ENCODE results near the gene NOXO1. TPM values are rescaled to one million over a fixed set of nuclear protein-coding genes. Genes with fewer than 3 reads are reported as not detected.

The NOXO1 gene
- total RNA-seq, 1 donor from 2014 or later = 0.63 TPM

DNA sequence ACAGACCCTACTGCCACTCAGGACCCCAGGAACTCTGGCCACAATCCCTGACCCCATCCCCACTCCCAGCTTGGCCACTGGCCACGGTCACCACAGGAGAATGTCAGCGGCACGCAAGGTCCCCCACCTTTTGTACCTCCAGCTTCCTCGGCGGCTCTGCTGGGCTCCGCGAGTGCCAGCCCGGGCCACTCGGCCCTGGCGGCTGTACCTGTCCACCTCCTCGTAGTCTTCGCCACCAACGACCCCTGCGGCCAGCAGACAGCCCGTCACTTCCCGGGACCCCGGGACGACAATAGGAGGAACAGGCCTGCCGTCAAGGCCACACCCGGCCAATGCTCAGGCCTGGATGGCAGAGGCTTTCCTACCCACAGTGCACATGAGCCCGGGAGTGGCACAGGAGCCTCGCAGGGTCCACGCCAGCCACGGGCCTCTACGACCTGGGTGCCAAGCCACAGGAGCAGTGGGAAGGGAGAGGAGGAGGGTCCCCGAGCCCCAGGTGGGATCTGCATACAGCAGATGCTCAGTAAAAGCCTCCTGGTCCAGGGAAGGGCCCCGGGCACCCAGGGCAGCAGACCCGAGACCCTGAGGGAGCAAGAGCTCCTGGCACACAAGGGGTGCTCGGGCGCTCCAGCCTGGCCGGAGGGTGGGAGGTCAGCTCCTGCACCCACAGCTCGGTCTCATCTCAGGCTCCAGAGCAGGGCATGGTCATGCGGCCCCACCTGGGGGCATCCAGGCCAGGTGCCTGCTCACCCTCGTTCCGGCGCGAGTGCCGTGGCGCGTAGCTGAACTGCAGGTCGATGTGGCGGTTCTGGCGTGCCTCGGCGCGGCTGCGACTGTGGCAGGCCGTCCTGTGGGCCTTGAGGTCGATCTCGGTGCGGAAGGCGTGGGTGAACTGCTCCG is 20.4 kb upstream of the NOXO1 start:
- Mint-ChIP-seq H3K4me1 (ENCODE audit: unreplicated experiment) (no peaks in the 10 kb centered on the region), H3K36me3 (peaks cover 3% of the 10 kb centered on the region), H3K9me3 (no peaks in the 10 kb centered on the region), H3K27me3 (no peaks in the 10 kb centered on the region), H3K27ac (no peak overlapping the region), H3K4me3 (no peak overlapping the region)
- no peak for DNase-seq (ENCODE audit: extremely low spot score, unreplicated experiment)
- TF ChIP-seq, protein P1, sequence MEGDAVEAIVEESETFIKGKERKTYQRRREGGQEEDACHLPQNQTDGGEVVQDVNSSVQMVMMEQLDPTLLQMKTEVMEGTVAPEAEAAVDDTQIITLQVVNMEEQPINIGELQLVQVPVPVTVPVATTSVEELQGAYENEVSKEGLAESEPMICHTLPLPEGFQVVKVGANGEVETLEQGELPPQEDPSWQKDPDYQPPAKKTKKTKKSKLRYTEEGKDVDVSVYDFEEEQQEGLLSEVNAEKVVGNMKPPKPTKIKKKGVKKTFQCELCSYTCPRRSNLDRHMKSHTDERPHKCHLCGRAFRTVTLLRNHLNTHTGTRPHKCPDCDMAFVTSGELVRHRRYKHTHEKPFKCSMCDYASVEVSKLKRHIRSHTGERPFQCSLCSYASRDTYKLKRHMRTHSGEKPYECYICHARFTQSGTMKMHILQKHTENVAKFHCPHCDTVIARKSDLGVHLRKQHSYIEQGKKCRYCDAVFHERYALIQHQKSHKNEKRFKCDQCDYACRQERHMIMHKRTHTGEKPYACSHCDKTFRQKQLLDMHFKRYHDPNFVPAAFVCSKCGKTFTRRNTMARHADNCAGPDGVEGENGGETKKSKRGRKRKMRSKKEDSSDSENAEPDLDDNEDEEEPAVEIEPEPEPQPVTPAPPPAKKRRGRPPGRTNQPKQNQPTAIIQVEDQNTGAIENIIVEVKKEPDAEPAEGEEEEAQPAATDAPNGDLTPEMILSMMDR (conservative IDR thresholded peaks at IDR 0.05) = no peak

DNA sequence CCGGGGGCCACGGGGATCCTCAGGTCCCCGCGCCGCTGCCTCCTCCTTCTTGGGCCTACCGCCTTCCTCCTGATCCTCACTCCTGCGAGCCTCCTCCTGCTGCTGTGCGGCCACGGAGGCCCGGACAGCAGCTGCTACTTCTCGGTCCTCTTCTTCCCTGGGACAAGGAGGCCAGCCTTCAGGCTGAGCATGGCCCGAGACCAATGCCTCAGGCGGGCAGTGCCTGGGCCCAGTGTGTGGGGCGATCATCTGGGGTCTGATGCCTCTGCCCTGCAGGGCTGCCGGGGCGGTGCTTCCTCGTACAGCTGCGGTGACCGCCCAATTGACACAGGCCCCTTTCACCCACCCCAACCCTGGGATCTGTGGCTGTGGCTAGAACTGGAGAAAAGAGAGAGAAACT is 19.8 kb upstream of the NOXO1 start:
- H3K4me3 Mint-ChIP-seq = no peak overlapping the region
- H3K9me3 Mint-ChIP-seq = no peaks in the 10 kb centered on the region
- TF ChIP-seq, protein P1 (conservative IDR thresholded peaks at IDR 0.05) = no peak
- peaks cover 3% of the 10 kb centered on the region for H3K36me3 Mint-ChIP-seq
- H3K27ac Mint-ChIP-seq = no peak overlapping the region
- no peaks in the 10 kb centered on the region for H3K4me1 Mint-ChIP-seq (ENCODE audit: unreplicated experiment)
- H3K27me3 Mint-ChIP-seq = no peaks in the 10 kb centered on the region
- DNase-seq (ENCODE audit: extremely low spot score, unreplicated experiment) = no peak

DNA sequence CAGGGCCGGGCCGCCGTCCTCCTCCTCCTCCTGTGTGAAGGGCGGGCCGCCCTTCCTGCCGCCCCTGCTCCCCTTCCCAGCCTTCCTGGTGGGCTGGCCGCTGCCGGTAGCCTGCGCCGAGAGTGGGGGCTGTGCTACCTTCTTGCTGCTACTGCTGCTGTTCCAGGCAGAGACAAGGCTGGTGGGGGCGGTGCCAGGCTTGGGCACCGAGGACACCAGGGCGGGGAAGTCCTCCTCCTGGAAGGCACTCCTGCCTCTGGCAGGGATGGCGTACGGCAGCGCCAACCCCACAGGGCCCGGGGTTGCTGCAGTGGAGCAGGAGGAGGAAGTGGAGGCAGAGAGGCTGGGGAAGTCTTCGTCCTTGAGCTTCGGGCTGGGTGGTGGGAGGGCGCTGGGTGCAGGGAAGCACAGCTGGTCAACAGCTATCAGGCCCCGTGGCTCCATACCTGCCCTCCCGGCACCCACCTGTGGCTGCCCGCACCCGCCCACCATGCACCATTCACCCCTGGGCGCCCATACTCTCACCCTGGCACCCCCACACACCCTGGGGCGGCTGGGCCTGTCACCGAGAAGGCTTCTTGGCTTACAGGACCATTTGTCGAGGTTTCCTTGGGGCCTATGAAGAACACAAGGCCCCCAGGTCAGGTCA is 18.7 kb upstream of the NOXO1 start:
- Mint-ChIP-seq H3K9me3 (no peaks in the 10 kb centered on the region), H3K27ac (no peak overlapping the region), H3K27me3 (no peaks in the 10 kb centered on the region), H3K4me3 (no peak overlapping the region), H3K36me3 (peaks cover 3% of the 10 kb centered on the region), H3K4me1 (ENCODE audit: unreplicated experiment) (no peaks in the 10 kb centered on the region)
- TF ChIP-seq, protein P1 (conservative IDR thresholded peaks at IDR 0.05) = no peak
- DNase-seq (ENCODE audit: extremely low spot score, unreplicated experiment) = no peak

DNA sequence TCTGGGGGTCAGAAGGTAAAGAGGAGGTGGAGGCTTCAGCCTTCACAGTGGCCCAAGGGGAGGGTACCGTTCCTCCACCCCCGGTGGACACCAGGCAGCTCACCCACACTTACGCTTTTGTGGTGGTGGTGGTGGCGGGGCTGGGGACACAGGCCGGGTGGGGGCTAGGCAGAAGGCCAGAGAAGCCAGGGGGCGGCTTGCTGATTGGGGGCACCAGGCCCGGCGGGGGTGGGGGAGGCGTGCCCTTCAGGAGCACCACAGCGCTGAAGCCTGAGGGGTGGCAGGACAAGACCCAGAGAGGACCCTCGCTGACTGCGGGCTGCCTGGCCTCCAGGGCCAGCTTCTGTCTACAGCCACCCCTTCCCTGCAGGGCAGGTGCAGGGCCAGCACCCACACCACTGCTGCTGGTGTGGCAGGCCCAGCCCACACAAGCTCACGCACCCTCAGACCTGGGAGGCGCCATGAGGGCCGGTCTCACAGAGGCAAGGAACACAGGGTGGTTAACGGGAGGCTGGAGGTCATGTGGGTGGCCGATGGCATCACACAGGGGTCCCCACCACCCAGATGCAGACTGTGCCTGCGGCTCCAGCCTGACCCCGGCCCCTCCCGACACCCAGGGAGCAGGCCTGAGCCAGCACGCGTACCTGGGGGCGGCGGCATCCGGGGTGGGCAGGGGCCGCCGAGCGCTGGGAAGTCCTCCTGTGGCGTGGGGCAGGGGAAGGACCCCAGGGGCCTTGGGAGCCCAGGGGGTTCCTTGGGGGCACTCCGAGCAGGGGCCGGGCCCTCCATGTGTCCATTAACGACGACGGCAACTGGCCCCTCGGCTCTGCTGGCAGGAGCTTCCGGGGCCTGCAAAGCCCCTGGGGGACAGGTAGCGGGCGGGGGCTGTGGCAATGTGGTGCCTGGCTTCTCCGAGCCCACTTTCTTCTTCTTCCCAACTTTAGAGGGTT is 17.9 kb upstream of the NOXO1 start:
- Mint-ChIP-seq H3K36me3 (peaks cover 3% of the 10 kb centered on the region), H3K9me3 (no peaks in the 10 kb centered on the region), H3K27ac (no peak overlapping the region), H3K27me3 (no peaks in the 10 kb centered on the region), H3K4me1 (ENCODE audit: unreplicated experiment) (no peaks in the 10 kb centered on the region), H3K4me3 (no peak overlapping the region)
- TF ChIP-seq, protein P1 (conservative IDR thresholded peaks at IDR 0.05) = no peak
- DNase-seq (ENCODE audit: extremely low spot score, unreplicated experiment) = no peak

DNA sequence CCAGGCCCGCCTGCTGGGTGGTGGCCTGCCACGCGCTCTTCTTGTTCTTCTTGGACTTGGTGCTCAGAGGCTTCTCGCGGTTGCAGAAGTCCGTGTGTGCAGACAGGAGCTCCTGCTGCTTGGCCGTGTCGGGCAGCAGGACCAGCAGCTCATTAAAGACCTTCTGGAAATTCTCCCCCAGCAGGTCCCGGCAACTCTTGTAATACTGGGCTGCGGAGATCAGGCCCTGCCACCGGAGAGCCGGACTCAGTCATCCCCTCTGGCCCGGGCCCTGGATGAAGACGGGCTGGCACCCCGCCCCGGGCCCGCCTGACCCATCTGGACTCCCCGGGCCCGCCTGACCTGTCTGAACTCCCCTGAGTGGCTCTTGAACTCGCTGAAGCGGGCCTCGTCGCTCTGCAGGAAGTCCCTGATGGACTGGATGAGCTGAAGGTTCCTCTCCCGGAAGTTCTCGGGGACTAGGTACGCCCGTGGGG is 17.1 kb upstream of the NOXO1 start:
- H3K9me3 Mint-ChIP-seq = no peaks in the 10 kb centered on the region
- TF ChIP-seq, protein P1 (conservative IDR thresholded peaks at IDR 0.05) = no peak
- no peak for DNase-seq (ENCODE audit: extremely low spot score, unreplicated experiment)
- H3K36me3 Mint-ChIP-seq = peaks cover 3% of the 10 kb centered on the region
- no peaks in the 10 kb centered on the region for H3K4me1 Mint-ChIP-seq (ENCODE audit: unreplicated experiment)
- no peak overlapping the region for H3K27ac Mint-ChIP-seq
- peaks cover 6% of the 10 kb centered on the region for H3K27me3 Mint-ChIP-seq
- H3K4me3 Mint-ChIP-seq = no peak overlapping the region
